RKO (cell line): ENCODE measurements around the gene ANO3.

Source experiments
- DNase-seq: peaks from one replicate; pipeline ENCODE4 v3.0.0-alpha.2; 2016; ENCODE audit warnings: low spot score

Gene ANO3

GRCh38 chr11:26493616-26494015, 161.7 kb downstream of the ANO3 start:
- DNase-seq, result no peak

GRCh38 chr11:26507229-26507628, 175.3 kb downstream of the ANO3 start:
- DNase-seq, result no peak

GRCh38 chr11:26510164-26510563, 178.2 kb downstream of the ANO3 start:
- no peak for DNase-seq

- DNase-seq, result no peak
These were observed 178.8 kb downstream of the ANO3 start for GRCh38 chr11:26510756-26511155.

- DNase-seq, result no peak
These were observed 180.3 kb downstream of the ANO3 start for GRCh38 chr11:26512196-26512595.

GRCh38 chr11:26519469-26519868, 187.5 kb downstream of the ANO3 start:
- no peak for DNase-seq

- DNase-seq, result peak; percentile 10
These were observed 191.1 kb downstream of the ANO3 start for GRCh38 chr11:26522912-26523610.

GRCh38 chr11:26527685-26528084, 195.8 kb downstream of the ANO3 start:
- DNase-seq, result no peak

GRCh38 chr11:26537341-26537740, 205.4 kb downstream of the ANO3 start:
- no peak for DNase-seq

- no peak for DNase-seq
These were observed 207.6 kb downstream of the ANO3 start for GRCh38 chr11:26539517-26539916.

GRCh38 chr11:26541870-26542269, 209.9 kb downstream of the ANO3 start:
- no peak for DNase-seq

- no peak for DNase-seq
These were observed 217.2 kb downstream of the ANO3 start for GRCh38 chr11:26549176-26549575.

GRCh38 chr11:26550022-26550421, 218.1 kb downstream of the ANO3 start:
- no peak for DNase-seq

- peak; percentile 39 for DNase-seq
These were observed 219.4 kb downstream of the ANO3 start for GRCh38 chr11:26551186-26551801.

GRCh38 chr11:26553182-26553581, 221.3 kb downstream of the ANO3 start:
- no peak for DNase-seq

- no peak for DNase-seq
These were observed 222.5 kb downstream of the ANO3 start for GRCh38 chr11:26554455-26554854.

GRCh38 chr11:26556582-26556981, 224.7 kb downstream of the ANO3 start:
- no peak for DNase-seq

- no peak for DNase-seq
These were observed 225.7 kb downstream of the ANO3 start for GRCh38 chr11:26557666-26558065.

- DNase-seq, result no peak
These were observed 226.3 kb downstream of the ANO3 start for GRCh38 chr11:26558190-26558589.

- no peak for DNase-seq
These were observed 237.7 kb downstream of the ANO3 start for GRCh38 chr11:26569646-26570045.

GRCh38 chr11:26571861-26572654, 240.1 kb downstream of the ANO3 start, which contains the start of gene MUC15:
MUC15 (minus strand) TSS chr11:26572263; CDS start chr11:26567094, 5,169 bp downstream.
- no peak for DNase-seq

GRCh38 chr11:26572770-26573402, 241.0 kb downstream of the ANO3 start:
- DNase-seq, result no peak

- no peak for DNase-seq
These were observed 242.0 kb downstream of the ANO3 start for GRCh38 chr11:26573896-26574295.
